ENCODE measurements around the gene FOXC1.

DNA sequence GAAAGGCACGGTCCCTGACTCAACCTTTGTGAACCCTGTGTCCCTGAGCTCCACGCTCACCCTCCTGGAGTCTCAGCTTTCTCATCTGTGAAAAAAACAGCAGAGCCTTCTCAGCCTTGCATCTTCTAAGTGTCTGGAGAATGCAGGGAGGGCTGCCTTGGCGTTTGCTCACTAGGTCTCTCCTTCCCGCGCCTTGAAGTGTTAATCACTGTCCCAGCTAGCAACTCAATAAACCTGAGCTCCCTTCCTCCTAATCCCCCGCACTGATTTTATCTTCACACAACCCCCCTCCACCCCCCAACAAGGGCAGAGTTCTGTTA is 34.9 kb upstream of the FOXC1 start:
- TF ChIP-seq, protein P1, sequence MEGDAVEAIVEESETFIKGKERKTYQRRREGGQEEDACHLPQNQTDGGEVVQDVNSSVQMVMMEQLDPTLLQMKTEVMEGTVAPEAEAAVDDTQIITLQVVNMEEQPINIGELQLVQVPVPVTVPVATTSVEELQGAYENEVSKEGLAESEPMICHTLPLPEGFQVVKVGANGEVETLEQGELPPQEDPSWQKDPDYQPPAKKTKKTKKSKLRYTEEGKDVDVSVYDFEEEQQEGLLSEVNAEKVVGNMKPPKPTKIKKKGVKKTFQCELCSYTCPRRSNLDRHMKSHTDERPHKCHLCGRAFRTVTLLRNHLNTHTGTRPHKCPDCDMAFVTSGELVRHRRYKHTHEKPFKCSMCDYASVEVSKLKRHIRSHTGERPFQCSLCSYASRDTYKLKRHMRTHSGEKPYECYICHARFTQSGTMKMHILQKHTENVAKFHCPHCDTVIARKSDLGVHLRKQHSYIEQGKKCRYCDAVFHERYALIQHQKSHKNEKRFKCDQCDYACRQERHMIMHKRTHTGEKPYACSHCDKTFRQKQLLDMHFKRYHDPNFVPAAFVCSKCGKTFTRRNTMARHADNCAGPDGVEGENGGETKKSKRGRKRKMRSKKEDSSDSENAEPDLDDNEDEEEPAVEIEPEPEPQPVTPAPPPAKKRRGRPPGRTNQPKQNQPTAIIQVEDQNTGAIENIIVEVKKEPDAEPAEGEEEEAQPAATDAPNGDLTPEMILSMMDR (conservative IDR thresholded peaks at IDR 0.05; ENCODE audit: low read depth, low read length) = no peak
- no peak for TF ChIP-seq EZH2phosphoT487 (IDR thresholded peaks at IDR 0.05; ENCODE audit: borderline replicate concordance, low read length)
